Measurements from ENCODE around the gene CD28.

The CD28 gene

GRCh38 chr2:203719456-203720410 lies 13.3 kb downstream of the CD28 start:
- peak; percentile 83 for DNase-seq

- DNase-seq = no peak
Measured at GRCh38 chr2:203720915-203721672, 14.7 kb downstream of the CD28 start.

- DNase-seq = no peak
Measured at GRCh38 chr2:203721781-203722300, 15.4 kb downstream of the CD28 start.

GRCh38 chr2:203722411-203722810 lies 16.0 kb downstream of the CD28 start:
- DNase-seq = no peak

GRCh38 chr2:203728321-203728720 lies 21.9 kb downstream of the CD28 start:
- no peak for DNase-seq

GRCh38 chr2:203730076-203730729 lies 23.8 kb downstream of the CD28 start:
- DNase-seq = no peak

- no peak for DNase-seq
Measured at GRCh38 chr2:203730883-203731282, 24.4 kb downstream of the CD28 start.

GRCh38 chr2:203732092-203732952 lies 25.9 kb downstream of the CD28 start:
- DNase-seq = no peak

GRCh38 chr2:203732953-203733510 lies 26.6 kb downstream of the CD28 start:
- DNase-seq = no peak

- no peak for DNase-seq
Measured at GRCh38 chr2:203733684-203734083, 27.2 kb downstream of the CD28 start.

GRCh38 chr2:203734276-203734983 lies 28.0 kb downstream of the CD28 start:
- DNase-seq = no peak

GRCh38 chr2:203737360-203737759 lies 30.9 kb downstream of the CD28 start:
- DNase-seq = no peak

GRCh38 chr2:203739351-203739750 lies 32.9 kb downstream of the CD28 start:
- DNase-seq = peak; percentile 49

GRCh38 chr2:203740871-203741281 lies 34.4 kb downstream of the CD28 start:
- DNase-seq = peak; percentile 80

GRCh38 chr2:203741566-203741965 lies 35.1 kb downstream of the CD28 start:
- DNase-seq = peak; percentile 39

- no peak for DNase-seq
Measured at GRCh38 chr2:203743441-203743981, 37.1 kb downstream of the CD28 start.

GRCh38 chr2:203744091-203744490 lies 37.7 kb downstream of the CD28 start:
- DNase-seq = no peak

- DNase-seq = no peak
Measured at GRCh38 chr2:203745267-203745666, 38.8 kb downstream of the CD28 start.

- no peak for DNase-seq
Measured at GRCh38 chr2:203748331-203749126, 42.1 kb downstream of the CD28 start.

Data from CD4-positive, alpha-beta T cell treated with Interleukin-10 for 1 hour (primary cell).